ENCODE results near the gene HABP2.

HABP2 gene

DNA sequence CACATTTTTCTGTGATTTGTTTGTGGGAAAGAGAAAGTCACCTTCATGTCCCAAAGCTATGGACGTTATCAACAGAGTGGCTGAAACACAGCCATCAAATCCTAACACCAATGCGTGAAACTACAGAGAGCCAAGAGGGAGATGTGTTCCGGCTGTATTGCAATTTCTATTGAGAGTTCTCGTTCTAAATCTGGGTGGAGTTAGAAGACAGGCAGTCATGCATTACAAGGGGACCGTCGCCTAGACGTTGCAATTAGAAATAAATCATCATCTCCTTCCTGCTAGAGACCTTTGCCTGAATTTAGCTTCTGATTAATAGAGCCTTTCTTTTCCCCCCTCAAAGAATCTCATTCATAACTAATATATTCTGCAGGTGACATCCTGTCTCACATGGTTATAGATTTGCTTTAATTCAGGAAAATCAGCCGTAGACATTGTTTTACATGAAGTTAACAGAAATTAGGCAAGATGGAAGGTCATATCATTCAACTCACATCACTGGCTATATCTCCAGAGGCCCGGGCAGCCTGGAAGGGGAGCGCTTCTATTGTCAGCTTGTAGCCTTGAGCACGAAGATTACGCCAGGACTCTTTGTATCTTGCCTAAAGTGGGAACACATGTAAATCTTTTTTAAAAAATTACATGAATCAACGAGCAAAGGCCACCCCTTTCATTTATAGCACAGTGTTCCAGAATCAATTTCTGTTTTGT, 52.6 kb downstream of the HABP2 start:
- WGBS, 2 donors (ENCODE audit: extremely low coverage in 2 of 2, insufficient read length in 2 of 2, insufficient replicate concordance in 1 of 2), result no CpG with 5 or more reads among the region's 13 CpGs
- Histone ChIP-seq H3K79me1 (ENCODE audit: low read depth, low read length) (no peaks in the 10 kb centered on the region), H2AK5ac (ENCODE audit: low read depth, low read length) (no peak overlapping the region), H3K4me1 (ENCODE audit: control insufficient read depth in 2 of 2, insufficient read depth in 1 of 2, low read depth in 1 of 2, low read length in 2 of 2) (peaks cover 0 to 2% of the 10 kb centered on the region in 2 donors), H3K18ac (ENCODE audit: low read length) (no peak overlapping the region), H3K14ac (ENCODE audit: low read length) (no peak overlapping the region), H3K27ac (replicated peaks; ENCODE audit: low read length) (no peak overlapping the region), H2BK5ac (ENCODE audit: low read length) (no peak overlapping the region), H2BK15ac (ENCODE audit: low read length) (no peak overlapping the region), H4K8ac (ENCODE audit: low read depth, low read length) (no peak overlapping the region), H3K4ac (ENCODE audit: low read length) (no peak overlapping the region), H3K9ac (ENCODE audit: low read depth, low read length, poor library complexity) (no peak overlapping the region), H3K27me3 (ENCODE audit: control insufficient read depth in 3 of 3, insufficient read depth in 3 of 3, low read depth in 1 of 3, low read length in 3 of 3) (no peaks in the 10 kb centered on the region), H2BK120ac (ENCODE audit: low read depth, low read length) (no peak overlapping the region), H3K23ac (ENCODE audit: low read depth, low read length, poor library complexity) (no peak overlapping the region), H3K4me3 (ENCODE audit: low read length in 2 of 2) (no peak overlapping the region), H3K9me3 (replicated peaks in 1 of 2; ENCODE audit: control insufficient read depth in 2 of 2, insufficient read depth in 1 of 2, low read depth in 1 of 2, low read length in 2 of 2) (no peaks in the 10 kb centered on the region), H3K36me3 (replicated peaks in 1 of 2; ENCODE audit: control insufficient read depth in 2 of 2, insufficient read depth in 2 of 2, low read length in 2 of 2) (no peaks in the 10 kb centered on the region), H4K91ac (ENCODE audit: low read depth, low read length, poor library complexity) (no peak overlapping the region), H2BK12ac (ENCODE audit: low read length) (no peak overlapping the region), H3K4me2 (ENCODE audit: insufficient read depth, low read length, poor library complexity, severe bottlenecking) (no peak overlapping the region), H2AFZ (ENCODE audit: low read length) (no peak overlapping the region)
- DNase-seq (ENCODE audit: low spot score), result no peak

DNA sequence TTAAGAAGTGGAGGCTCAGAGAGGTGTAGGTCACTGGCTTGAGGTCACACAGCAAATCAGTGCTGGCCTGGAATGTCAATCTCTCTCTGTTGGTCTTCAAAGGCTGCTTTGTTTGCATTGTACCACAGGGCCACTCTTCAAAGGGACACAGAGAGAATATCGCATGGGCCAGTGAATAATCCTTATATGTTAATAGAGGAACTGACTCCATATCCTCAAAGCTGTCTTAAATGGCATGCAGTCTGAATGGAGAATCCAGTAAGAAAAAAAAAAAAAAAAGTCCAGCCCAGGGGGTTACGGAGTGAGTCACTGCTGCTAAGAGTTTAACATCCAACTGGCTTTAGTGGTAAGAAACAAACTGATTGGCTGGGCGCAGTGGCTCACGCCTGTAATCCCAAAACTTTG, 56.9 kb downstream of the HABP2 start:
- Histone ChIP-seq H2BK15ac (ENCODE audit: low read length) (no peak overlapping the region), H3K27me3 (ENCODE audit: control insufficient read depth in 3 of 3, insufficient read depth in 3 of 3, low read depth in 1 of 3, low read length in 3 of 3) (peaks cover 0 to 6% (median 0%) of the 10 kb centered on the region in 3 experiments), H4K91ac (ENCODE audit: low read depth, low read length, poor library complexity) (no peak overlapping the region), H3K36me3 (replicated peaks in 1 of 2; ENCODE audit: control insufficient read depth in 2 of 2, insufficient read depth in 2 of 2, low read length in 2 of 2) (no peaks in the 10 kb centered on the region), H3K4ac (ENCODE audit: low read length) (no peak overlapping the region), H3K9ac (ENCODE audit: low read depth, low read length, poor library complexity) (no peak overlapping the region), H4K8ac (ENCODE audit: low read depth, low read length) (no peak overlapping the region), H2BK5ac (ENCODE audit: low read length) (no peak overlapping the region), H2AK5ac (ENCODE audit: low read depth, low read length) (no peak overlapping the region), H2AFZ (ENCODE audit: low read length) (no peak overlapping the region), H2BK120ac (ENCODE audit: low read depth, low read length) (no peak overlapping the region), H3K23ac (ENCODE audit: low read depth, low read length, poor library complexity) (no peak overlapping the region), H3K18ac (ENCODE audit: low read length) (no peak overlapping the region), H2BK12ac (ENCODE audit: low read length) (no peak overlapping the region), H3K9me3 (replicated peaks in 1 of 2; ENCODE audit: control insufficient read depth in 2 of 2, insufficient read depth in 1 of 2, low read depth in 1 of 2, low read length in 2 of 2) (no peaks in the 10 kb centered on the region), H3K4me3 (ENCODE audit: low read length in 2 of 2) (no peak overlapping the region), H3K79me1 (ENCODE audit: low read depth, low read length) (no peaks in the 10 kb centered on the region), H3K14ac (ENCODE audit: low read length) (no peak overlapping the region), H3K4me2 (ENCODE audit: insufficient read depth, low read length, poor library complexity, severe bottlenecking) (no peak overlapping the region), H3K4me1 (ENCODE audit: control insufficient read depth in 2 of 2, insufficient read depth in 1 of 2, low read depth in 1 of 2, low read length in 2 of 2) (peaks cover 5 to 17% of the 10 kb centered on the region in 2 donors), H3K27ac (replicated peaks; ENCODE audit: low read length) (no peak overlapping the region)
- WGBS, 2 donors (ENCODE audit: extremely low coverage in 2 of 2, insufficient read length in 2 of 2, insufficient replicate concordance in 1 of 2), result no CpG with 5 or more reads among the region's 4 CpGs
- peak; percentile 41 for DNase-seq (ENCODE audit: low spot score)

DNA sequence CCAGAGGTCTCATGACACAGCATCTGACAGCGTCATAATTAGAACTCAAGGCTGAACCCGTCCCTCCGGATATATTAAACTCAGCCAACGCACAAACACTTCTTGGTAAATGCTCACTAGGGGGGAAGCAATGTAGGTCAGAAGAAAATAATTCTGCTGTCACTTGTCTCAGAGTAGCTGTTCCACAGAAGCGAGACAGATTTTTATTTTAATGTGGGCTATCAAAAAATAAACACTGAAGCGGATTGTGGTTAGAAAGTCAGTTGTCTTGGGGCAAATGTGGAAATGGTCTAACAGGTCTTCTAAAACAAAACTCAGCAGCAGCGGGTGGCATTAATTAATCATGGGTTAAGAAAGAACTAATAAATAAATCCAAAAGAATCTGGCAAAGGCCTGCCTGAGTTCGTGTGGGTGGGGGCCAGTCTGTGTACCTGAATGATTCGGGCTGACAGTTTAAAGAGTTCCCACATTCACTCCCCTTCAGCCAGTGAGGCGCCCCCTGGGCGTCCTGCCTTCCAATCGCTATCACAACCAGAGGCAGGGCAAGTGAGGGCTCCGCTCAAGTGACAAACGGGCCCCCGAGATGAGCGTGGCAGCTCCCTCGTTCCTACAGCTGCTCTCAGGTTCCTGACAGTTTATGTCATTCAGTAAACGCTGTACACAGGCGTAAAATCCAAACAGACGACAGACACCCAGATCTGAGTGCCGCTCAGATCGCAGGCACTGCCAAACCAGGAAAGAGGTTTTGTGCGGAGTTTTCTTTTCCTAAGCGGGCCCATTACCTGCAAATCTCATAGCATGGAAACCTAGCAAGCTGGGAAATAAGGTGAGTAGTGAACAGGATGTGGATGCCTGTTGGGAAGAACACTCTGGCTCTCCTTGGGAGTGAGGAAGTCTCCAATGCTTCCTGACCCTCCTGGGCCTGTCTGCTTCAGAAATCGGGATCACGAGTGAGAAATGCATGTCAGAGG, 58.1 kb downstream of the HABP2 start:
- Histone ChIP-seq H3K18ac (ENCODE audit: low read length) (no peak overlapping the region), H3K27ac (replicated peaks; ENCODE audit: low read length) (no peak overlapping the region), H4K8ac (ENCODE audit: low read depth, low read length) (no peak overlapping the region), H3K9me3 (replicated peaks in 1 of 2; ENCODE audit: control insufficient read depth in 2 of 2, insufficient read depth in 1 of 2, low read depth in 1 of 2, low read length in 2 of 2) (no peaks in the 10 kb centered on the region), H4K91ac (ENCODE audit: low read depth, low read length, poor library complexity) (no peak overlapping the region), H3K4me3 (ENCODE audit: low read length in 2 of 2) (no peak overlapping the region), H3K4me1 (ENCODE audit: control insufficient read depth in 2 of 2, insufficient read depth in 1 of 2, low read depth in 1 of 2, low read length in 2 of 2) (peaks cover 7 to 19% of the 10 kb centered on the region in 2 donors), H3K4me2 (ENCODE audit: insufficient read depth, low read length, poor library complexity, severe bottlenecking) (no peak overlapping the region), H2BK12ac (ENCODE audit: low read length) (no peak overlapping the region), H3K14ac (ENCODE audit: low read length) (no peak overlapping the region), H2AFZ (ENCODE audit: low read length) (no peak overlapping the region), H3K36me3 (replicated peaks in 1 of 2; ENCODE audit: control insufficient read depth in 2 of 2, insufficient read depth in 2 of 2, low read length in 2 of 2) (no peaks in the 10 kb centered on the region), H2BK15ac (ENCODE audit: low read length) (no peak overlapping the region), H3K23ac (ENCODE audit: low read depth, low read length, poor library complexity) (no peak overlapping the region), H3K9ac (ENCODE audit: low read depth, low read length, poor library complexity) (no peak overlapping the region), H3K79me1 (ENCODE audit: low read depth, low read length) (no peaks in the 10 kb centered on the region), H3K27me3 (ENCODE audit: control insufficient read depth in 3 of 3, insufficient read depth in 3 of 3, low read depth in 1 of 3, low read length in 3 of 3) (peaks cover 0 to 6% (median 0%) of the 10 kb centered on the region in 3 experiments), H2BK120ac (ENCODE audit: low read depth, low read length) (no peak overlapping the region), H2AK5ac (ENCODE audit: low read depth, low read length) (no peak overlapping the region), H3K4ac (ENCODE audit: low read length) (no peak overlapping the region), H2BK5ac (ENCODE audit: low read length) (no peak overlapping the region)
- no CpG with 5 or more reads among the region's 26 CpGs for WGBS, 2 donors (ENCODE audit: extremely low coverage in 2 of 2, insufficient read length in 2 of 2, insufficient replicate concordance in 1 of 2)
- no peak for DNase-seq (ENCODE audit: low spot score)

GRCh38 chr10:113612154-113612553, 59.3 kb downstream of the HABP2 start:
- Histone ChIP-seq H3K9me3 (replicated peaks in 1 of 2; ENCODE audit: control insufficient read depth in 2 of 2, insufficient read depth in 1 of 2, low read depth in 1 of 2, low read length in 2 of 2) (no peaks in the 10 kb centered on the region), H3K18ac (ENCODE audit: low read length) (no peak overlapping the region), H3K4me1 (ENCODE audit: control insufficient read depth in 2 of 2, insufficient read depth in 1 of 2, low read depth in 1 of 2, low read length in 2 of 2) (peaks cover 16 to 24% of the 10 kb centered on the region in 2 donors), H3K79me1 (ENCODE audit: low read depth, low read length) (no peaks in the 10 kb centered on the region), H2BK15ac (ENCODE audit: low read length) (no peak overlapping the region), H3K23ac (ENCODE audit: low read depth, low read length, poor library complexity) (no peak overlapping the region), H3K4me2 (ENCODE audit: insufficient read depth, low read length, poor library complexity, severe bottlenecking) (no peak overlapping the region), H2AK5ac (ENCODE audit: low read depth, low read length) (no peak overlapping the region), H2BK5ac (ENCODE audit: low read length) (no peak overlapping the region), H2BK120ac (ENCODE audit: low read depth, low read length) (no peak overlapping the region), H3K36me3 (replicated peaks in 1 of 2; ENCODE audit: control insufficient read depth in 2 of 2, insufficient read depth in 2 of 2, low read length in 2 of 2) (no peaks in the 10 kb centered on the region), H3K27me3 (ENCODE audit: control insufficient read depth in 3 of 3, insufficient read depth in 3 of 3, low read depth in 1 of 3, low read length in 3 of 3) (peaks cover 0 to 6% (median 0%) of the 10 kb centered on the region in 3 experiments), H3K9ac (ENCODE audit: low read depth, low read length, poor library complexity) (no peak overlapping the region), H3K27ac (replicated peaks; ENCODE audit: low read length) (no peak overlapping the region), H2AFZ (ENCODE audit: low read length) (no peak overlapping the region), H3K4me3 (ENCODE audit: low read length in 2 of 2) (no peak overlapping the region), H4K91ac (ENCODE audit: low read depth, low read length, poor library complexity) (no peak overlapping the region), H4K8ac (ENCODE audit: low read depth, low read length) (no peak overlapping the region), H3K14ac (ENCODE audit: low read length) (no peak overlapping the region), H2BK12ac (ENCODE audit: low read length) (no peak overlapping the region), H3K4ac (ENCODE audit: low read length) (no peak overlapping the region)
- no peak for DNase-seq (ENCODE audit: low spot score)
- WGBS, 2 donors (ENCODE audit: extremely low coverage in 2 of 2, insufficient read length in 2 of 2, insufficient replicate concordance in 1 of 2), result no CpG with 5 or more reads among the region's 3 CpGs
